Measurements from ENCODE around the gene MAML2.

MAML2 gene

DNA sequence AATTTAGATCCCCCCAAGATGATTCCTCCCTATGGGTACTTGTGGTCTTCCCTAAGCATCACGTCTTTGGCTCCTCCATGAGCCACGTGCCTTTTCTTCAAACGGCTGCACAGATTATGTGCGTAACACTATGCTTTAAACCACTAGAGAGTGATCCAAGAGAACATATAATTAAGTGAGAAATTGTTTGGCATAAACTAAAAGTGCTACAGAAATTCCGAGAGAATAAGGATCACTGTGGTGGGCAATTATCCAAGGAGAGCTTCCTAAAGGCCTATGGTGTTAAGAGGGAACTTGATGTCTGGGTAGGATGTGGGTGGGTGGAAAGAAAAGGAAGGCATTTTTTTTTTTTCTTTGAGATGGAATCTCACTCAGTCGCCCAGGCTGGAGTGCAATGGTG, 110.9 kb downstream of the MAML2 start:
- no peak for DNase-seq

GRCh38 chr11:96230686-96231085, 112.3 kb downstream of the MAML2 start:
- no peak for DNase-seq

- DNase-seq: no peak
These were observed 113.5 kb downstream of the MAML2 start for GRCh38 chr11:96229354-96229977.

DNA sequence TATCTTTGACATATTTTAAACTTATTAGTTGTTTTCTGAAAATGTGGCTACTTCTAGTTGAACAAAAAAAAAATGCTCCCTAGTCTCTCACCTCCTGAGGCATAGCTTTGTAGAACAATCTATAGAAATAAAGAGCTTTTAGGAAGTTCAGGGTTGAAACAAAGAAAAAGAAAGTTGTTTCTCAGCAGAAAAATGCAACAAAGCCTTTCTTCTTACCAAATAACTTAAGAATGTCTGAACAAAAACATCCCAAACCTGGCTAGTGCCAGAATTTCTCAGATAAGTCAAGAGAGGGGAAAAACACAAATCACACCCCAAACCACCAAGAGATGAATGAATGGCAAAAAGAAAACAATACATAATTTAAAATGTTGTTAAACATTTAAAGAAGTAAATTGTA, 114.1 kb downstream of the MAML2 start:
- no peak for DNase-seq

GRCh38 chr11:96228473-96228891, 114.5 kb downstream of the MAML2 start:
- no peak for DNase-seq

GRCh38 chr11:96227244-96227643, 115.8 kb downstream of the MAML2 start:
- DNase-seq: no peak

DNA sequence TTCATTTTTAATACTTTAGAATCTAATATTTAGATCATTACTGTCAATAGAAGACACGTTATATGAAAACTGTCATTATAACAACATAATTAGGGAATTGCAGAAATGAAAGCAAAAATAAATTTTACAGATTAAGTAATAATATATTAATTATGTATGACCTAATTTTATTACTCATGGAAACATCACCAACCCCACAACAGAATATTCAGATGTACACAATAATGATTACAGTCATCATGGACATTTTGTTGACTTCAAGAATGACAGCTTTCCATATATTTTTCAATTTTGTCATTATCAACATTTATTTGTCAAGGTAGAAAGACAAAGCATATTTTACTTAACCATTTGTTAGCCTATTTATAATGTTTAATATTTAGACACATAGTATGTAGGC, 119.9 kb downstream of the MAML2 start:
- DNase-seq: no peak

DNA sequence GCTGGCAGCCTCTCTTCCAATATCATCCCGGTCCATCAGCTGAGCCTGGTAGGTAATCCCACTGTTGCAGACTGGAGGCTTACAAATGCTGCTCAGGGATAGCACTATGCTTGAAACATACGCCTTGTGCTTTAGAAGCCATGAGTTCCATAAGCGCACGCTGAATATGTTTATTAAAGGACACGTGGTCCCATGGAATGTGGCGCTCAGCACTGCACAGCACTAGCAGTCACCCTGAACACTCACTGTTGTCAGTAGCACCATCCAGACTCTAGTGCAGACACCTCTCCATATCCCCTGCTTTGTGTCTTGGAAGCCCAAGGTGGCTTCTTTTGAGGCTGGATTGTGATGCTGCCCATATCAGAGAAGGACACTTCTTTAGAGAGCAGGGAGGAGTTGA, 120.9 kb downstream of the MAML2 start:
- DNase-seq: no peak

GRCh38 chr11:96221244-96222070, 121.5 kb downstream of the MAML2 start:
- DNase-seq: no peak

DNA sequence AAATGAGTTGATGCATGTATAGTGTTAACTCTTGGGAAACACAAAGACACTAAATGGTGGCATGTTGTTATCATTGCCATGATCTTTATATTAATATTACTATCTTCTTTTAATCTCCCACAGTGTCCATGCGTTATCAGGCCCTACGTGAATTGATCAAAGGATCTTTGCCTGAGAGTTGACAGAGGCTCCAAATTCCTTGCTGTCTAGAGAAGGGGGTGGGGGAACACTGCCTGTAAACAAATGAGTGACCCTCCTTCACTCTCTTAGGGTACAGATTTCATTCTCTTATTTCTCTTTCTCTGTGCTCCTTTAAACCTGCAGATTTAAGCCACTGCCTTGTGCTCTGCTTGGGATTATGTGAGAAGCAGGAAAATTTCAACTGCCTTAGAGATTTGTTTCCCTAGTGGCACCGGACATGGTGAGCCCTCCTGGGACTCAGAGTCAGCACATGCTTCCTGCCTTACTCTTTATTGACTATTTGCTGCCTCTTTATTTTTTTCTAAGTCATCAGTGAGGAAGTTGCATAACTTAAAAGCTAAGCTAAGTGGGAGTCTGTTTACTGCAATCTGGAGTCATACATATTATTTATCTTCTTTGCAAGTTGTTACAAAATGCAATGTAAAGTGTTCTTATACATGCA, 122.9 kb downstream of the MAML2 start:
- no peak for DNase-seq

- no peak for DNase-seq
These were observed 124.1 kb downstream of the MAML2 start for GRCh38 chr11:96218901-96219300.

DNA sequence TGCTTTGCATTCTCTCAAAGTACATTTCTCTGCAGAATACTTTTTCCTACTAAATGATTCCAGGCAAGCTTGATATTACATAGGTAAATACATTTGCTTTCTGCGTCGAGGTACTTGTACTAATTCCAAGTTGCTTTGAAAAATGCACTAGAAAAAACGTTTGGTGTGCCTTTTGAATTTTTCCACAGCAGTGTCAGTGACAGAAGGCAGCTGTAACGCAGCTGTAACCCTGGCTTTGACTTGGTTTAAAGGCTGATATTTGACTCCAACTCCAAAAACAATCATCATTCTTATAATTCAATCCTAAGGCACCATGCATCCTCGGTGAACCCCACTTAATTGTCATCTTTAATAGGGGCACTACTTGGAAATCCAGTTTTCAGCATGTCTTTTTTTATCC, 125.0 kb downstream of the MAML2 start:
- DNase-seq: no peak

DNA sequence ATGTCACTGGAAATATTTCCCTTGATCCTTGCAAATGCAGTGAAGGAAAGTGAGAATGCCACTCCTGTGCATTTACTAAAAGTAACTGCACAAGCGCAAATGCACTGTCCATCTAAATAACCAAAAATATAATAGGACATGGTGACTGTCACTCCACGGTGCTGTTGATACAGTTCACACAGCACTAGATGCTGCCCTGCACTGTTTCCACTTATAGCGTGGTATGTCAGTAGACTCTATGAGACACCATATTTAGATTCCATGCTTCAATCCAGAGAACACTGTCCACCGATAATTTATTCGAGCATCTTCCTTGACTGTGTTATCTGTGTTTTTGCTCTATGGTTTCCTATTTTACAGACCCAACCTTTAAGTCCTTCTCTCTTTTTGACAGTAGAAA, 125.8 kb downstream of the MAML2 start:
- DNase-seq: no peak

DNA sequence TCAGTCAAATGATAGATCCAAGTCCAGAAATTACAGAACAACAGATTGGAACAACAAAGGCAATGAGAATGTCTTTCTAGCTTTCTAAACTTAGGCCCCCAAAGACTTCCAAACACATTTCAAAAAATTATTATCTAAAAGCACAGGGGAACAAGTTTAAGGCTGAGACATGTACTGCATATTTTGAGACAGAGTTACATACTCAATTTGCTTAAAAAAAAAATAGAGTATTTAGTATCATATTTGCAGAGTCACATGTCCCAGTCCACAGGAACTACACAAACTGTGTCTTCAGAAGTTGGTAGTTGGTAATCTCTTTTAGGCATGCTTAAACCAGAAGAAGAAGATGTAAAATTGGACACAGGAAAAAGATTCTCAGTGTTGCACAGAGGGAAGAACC, 127.2 kb downstream of the MAML2 start:
- DNase-seq: no peak

- no peak for DNase-seq
These were observed 127.7 kb downstream of the MAML2 start for GRCh38 chr11:96215110-96215782.

DNA sequence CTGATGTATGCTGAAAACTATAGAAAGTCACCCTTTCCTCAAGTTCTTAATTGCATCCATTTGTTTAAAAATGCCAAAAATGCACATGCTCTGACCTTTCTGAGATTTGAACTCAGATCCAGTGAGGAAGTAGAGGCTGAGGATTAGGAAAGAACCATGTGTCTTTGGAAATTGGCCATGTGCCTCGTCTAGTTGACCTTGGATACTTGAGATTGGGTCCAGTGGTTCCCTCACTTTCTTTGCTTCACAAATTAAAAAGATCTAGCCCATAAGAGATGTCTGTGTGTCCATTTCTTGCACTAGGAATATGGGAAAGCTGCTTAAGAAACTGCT, 128.3 kb downstream of the MAML2 start:
- DNase-seq: no peak

- no peak for DNase-seq
These were observed 129.5 kb downstream of the MAML2 start for GRCh38 chr11:96213500-96213899.

GRCh38 chr11:96211436-96211835, 131.6 kb downstream of the MAML2 start:
- no peak for DNase-seq

- DNase-seq: no peak
These were observed 135.2 kb downstream of the MAML2 start for GRCh38 chr11:96207459-96208449.

DNA sequence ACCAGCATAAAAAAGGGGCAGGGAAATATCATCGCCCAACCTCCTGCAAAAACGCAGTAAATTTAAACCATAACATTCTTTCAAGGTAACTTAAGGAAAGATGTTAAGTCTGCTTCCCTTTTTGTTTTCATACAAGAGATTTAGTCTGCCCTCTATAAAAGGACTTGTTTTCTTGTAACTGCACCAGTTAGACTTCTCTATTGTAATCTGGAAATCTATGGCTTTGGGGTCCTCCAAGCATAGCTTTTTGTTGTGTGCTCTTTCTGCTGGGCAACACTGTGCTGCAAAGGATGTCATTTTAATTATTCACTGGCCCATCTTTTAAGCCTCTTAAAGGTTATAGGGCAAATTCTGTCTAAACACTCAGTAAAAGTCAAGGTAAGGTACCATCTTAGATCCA, 136.0 kb downstream of the MAML2 start:
- DNase-seq: no peak

DNA sequence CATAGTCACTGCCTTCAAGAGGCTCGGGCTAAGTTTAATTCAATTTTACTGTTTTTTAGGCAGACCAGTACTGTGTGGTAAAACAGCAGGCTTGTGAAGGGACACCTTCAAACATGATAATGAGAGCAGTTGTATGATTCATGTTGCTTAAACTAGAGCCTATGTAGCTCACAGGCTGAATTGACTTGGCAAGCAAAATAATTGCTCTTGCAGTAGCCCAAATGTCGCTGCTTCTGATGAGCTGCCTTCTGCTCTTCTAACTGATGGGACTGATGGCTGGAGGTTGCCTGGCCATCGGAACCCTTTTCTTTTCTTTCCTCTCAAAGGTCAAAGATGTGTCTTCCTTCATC, 137.6 kb downstream of the MAML2 start:
- DNase-seq: no peak

DNA sequence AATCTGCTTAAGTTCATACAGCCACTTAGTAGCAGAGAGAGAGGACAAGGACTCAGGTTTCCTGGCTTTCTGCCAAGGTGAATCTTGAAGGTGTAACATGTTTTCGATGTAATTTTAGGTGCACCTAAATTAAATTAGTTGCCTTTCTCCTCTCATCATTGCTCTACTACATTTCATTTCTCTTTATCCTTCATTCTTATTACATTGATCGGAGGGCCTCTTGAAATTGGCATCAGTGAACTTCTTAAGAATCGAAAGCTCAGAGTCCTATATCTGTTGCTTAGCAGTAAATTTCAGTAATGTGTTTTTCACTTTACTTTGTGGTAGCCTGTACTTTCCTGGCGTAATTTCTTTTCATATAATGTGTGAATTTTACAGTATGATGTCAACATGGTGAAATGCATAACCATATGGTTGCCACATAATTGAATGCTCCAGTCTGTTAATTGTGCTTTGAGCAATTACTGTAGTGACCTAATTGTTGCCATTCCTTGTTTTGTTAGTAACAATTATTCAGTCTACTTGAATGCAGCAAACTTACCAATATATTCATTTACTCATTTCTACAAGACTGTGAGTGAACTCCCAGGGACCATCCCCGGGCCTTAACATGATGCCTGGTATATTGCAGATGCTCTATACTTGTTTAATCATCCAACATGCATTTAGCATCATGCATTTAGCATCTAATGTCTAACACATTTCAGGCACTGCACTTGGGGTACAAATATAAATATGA, 138.1 kb downstream of the MAML2 start:
- DNase-seq: no peak
